ENCODE data around the gene ATP6V1A. TPM values are rescaled to one million over a fixed set of nuclear protein-coding genes. Genes with fewer than 3 reads are reported as not detected.

ATP6V1A gene
- total and polyA plus RNA-seq, 2 of the 13 experiments (the other 11 are each of a cell fraction or from before 2014, with no cell fraction given) = 23.4 to 95.1 TPM

DNA sequence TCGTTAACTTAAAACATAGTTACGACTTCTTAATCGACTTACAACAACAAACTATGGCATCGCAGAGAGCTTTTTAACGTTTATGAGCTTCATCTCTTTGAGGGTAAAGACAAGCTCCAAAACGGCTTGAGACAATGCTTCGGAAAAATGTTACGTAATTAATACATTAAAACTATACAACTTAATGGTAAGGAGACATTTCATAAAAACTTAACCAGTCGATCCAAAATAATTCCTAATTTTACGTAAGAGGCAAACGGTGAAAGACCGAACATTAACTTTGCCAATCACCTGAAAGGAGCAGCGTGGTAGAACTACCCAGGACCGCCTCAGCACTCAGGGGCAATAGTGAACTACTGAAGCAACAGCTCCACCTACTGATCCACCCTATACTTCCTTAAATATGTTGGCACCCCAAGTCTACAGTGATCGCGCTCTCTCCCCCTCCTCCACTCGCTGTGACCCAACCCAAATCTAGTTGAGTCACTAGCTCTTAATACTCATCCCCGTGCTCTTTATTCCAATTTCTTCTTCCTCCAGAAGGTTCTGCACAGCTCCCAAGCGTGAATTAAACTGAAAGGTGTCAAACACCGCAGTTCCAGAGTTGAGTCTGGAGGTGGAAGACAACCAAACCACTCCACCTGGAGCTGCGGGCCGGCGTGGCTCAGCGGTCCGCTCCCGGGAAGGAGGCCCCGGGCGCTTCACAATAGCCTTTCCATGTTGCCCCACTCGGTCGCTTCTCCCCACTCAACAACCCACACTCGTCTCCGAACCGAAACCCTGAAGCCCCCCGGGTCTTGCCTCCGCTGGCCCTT, 1.7 kb upstream of the ATP6V1A start (continued):
- TF ChIP-seq, protein P1, sequence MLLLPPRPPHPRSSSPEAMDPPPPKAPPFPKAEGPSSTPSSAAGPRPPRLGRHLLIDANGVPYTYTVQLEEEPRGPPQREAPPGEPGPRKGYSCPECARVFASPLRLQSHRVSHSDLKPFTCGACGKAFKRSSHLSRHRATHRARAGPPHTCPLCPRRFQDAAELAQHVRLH (CRISPR knock-in tag; IDR thresholded peaks at IDR 0.05; ENCODE audit: borderline replicate concordance, low read depth) = no peak
- TF ChIP-seq ZNF468 (CRISPR knock-in tag; IDR thresholded peaks at IDR 0.05) = no peak
- no peak for TF ChIP-seq KDM4B (CRISPR knock-in tag; IDR thresholded peaks at IDR 0.05)
- TF ChIP-seq ZBTB21 (CRISPR knock-in tag; IDR thresholded peaks at IDR 0.05) = no peak
- no peak for TF ChIP-seq JUN (CRISPR knock-in tag; IDR thresholded peaks at IDR 0.05)
- no peak for TF ChIP-seq ZNF674 (CRISPR knock-in tag; IDR thresholded peaks at IDR 0.05; ENCODE audit: low read depth)
- TF ChIP-seq, protein P2, sequence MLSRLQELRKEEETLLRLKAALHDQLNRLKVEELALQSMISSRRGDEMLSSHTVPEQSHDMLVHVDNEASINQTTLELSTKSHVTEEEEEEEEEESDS (CRISPR knock-in tag; IDR thresholded peaks at IDR 0.05; ENCODE audit: borderline replicate concordance) = no peak
- TF ChIP-seq ZNF343 (CRISPR knock-in tag; IDR thresholded peaks at IDR 0.05) = no peak
- TF ChIP-seq, protein P3, sequence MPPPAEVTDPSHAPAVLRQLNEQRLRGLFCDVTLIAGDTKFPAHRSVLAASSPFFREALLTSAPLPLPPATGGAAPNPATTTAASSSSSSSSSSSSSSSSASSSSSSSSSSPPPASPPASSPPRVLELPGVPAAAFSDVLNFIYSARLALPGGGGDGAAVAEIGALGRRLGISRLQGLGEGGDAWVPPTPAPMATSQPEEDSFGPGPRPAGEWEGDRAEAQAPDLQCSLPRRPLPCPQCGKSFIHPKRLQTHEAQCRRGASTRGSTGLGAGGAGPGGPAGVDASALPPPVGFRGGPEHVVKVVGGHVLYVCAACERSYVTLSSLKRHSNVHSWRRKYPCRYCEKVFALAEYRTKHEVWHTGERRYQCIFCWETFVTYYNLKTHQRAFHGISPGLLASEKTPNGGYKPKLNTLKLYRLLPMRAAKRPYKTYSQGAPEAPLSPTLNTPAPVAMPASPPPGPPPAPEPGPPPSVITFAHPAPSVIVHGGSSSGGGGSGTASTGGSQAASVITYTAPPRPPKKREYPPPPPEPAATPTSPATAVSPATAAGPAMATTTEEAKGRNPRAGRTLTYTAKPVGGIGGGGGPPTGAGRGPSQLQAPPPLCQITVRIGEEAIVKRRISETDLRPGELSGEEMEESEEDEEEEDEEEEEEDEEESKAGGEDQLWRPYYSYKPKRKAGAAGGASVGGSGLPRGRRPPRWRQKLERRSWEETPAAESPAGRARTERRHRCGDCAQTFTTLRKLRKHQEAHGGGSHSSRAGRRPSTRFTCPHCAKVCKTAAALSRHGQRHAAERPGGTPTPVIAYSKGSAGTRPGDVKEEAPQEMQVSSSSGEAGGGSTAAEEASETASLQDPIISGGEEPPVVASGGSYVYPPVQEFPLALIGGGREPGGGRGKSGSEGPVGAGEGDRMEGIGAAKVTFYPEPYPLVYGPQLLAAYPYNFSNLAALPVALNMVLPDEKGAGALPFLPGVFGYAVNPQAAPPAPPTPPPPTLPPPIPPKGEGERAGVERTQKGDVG (CRISPR knock-in tag; IDR thresholded peaks at IDR 0.05; ENCODE audit: borderline replicate concordance) = peak; percentile 6; the same call in 1 of the 2 replicates
- TF ChIP-seq ZNF543 (CRISPR knock-in tag; IDR thresholded peaks at IDR 0.05) = no peak
- no peak for TF ChIP-seq ZC3H4 (CRISPR knock-in tag; IDR thresholded peaks at IDR 0.05; ENCODE audit: borderline replicate concordance)
- TF ChIP-seq TBL1XR1 (IDR thresholded peaks at IDR 0.05; ENCODE audit: borderline replicate concordance, low read length, partially characterized antibody) = no peak
- no peak for TF ChIP-seq JDP2 (CRISPR knock-in tag; IDR thresholded peaks at IDR 0.05; ENCODE audit: borderline replicate concordance)
- TF ChIP-seq, protein P4, sequence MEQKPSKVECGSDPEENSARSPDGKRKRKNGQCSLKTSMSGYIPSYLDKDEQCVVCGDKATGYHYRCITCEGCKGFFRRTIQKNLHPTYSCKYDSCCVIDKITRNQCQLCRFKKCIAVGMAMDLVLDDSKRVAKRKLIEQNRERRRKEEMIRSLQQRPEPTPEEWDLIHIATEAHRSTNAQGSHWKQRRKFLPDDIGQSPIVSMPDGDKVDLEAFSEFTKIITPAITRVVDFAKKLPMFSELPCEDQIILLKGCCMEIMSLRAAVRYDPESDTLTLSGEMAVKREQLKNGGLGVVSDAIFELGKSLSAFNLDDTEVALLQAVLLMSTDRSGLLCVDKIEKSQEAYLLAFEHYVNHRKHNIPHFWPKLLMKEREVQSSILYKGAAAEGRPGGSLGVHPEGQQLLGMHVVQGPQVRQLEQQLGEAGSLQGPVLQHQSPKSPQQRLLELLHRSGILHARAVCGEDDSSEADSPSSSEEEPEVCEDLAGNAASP (CRISPR knock-in tag; IDR thresholded peaks at IDR 0.05; ENCODE audit: borderline replicate concordance) = no peak
- 0 out of 2 replicates have a peak, but pooled peaks have one; percentile 49 for TF ChIP-seq ZNF317 (CRISPR knock-in tag; IDR thresholded peaks at IDR 0.05)
- TF ChIP-seq RXRB (CRISPR knock-in tag; IDR thresholded peaks at IDR 0.05; ENCODE audit: borderline replicate concordance) = no peak
- TF ChIP-seq, protein P5, sequence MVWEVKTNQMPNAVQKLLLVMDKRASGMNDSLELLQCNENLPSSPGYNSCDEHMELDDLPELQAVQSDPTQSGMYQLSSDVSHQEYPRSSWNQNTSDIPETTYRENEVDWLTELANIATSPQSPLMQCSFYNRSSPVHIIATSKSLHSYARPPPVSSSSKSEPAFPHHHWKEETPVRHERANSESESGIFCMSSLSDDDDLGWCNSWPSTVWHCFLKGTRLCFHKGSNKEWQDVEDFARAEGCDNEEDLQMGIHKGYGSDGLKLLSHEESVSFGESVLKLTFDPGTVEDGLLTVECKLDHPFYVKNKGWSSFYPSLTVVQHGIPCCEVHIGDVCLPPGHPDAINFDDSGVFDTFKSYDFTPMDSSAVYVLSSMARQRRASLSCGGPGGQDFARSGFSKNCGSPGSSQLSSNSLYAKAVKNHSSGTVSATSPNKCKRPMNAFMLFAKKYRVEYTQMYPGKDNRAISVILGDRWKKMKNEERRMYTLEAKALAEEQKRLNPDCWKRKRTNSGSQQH (CRISPR knock-in tag; IDR thresholded peaks at IDR 0.05; ENCODE audit: low read depth) = 0 out of 2 replicates have a peak, but pooled peaks have one; percentile 21
- TF ChIP-seq NCOA1 (CRISPR knock-in tag; IDR thresholded peaks at IDR 0.05) = no peak
- TF ChIP-seq, protein P6, sequence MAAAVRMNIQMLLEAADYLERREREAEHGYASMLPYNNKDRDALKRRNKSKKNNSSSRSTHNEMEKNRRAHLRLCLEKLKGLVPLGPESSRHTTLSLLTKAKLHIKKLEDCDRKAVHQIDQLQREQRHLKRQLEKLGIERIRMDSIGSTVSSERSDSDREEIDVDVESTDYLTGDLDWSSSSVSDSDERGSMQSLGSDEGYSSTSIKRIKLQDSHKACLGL (CRISPR knock-in tag; IDR thresholded peaks at IDR 0.05) = no peak
- TF ChIP-seq ZNF460 (CRISPR knock-in tag; IDR thresholded peaks at IDR 0.05; ENCODE audit: borderline replicate concordance) = no peak
- peak; percentile 23; the same call in 1 of the 2 replicates for TF ChIP-seq ZNF337 (CRISPR knock-in tag; IDR thresholded peaks at IDR 0.05; ENCODE audit: borderline replicate concordance, low read depth)
- TF ChIP-seq ZNF713 (CRISPR knock-in tag; IDR thresholded peaks at IDR 0.05) = no peak
